Liver (tissue), 9 donors: ENCODE data around the gene ZNF674. TPM values are rescaled to one million over a fixed set of nuclear protein-coding genes. Genes with fewer than 3 reads are reported as not detected.
A peak's percentile ranks its signal among the peaks of the same experiment; 100 is the strongest.

Experiments used
- DNase-seq: peaks from one replicate; pipeline ENCODE4 v3.0.0-alpha.2; 2017; ENCODE audit warnings: low spot score
- H3K27ac ChIP-seq, 2 donors: one replicate each; pipeline ENCODE4 v1.7.0; 2013; ENCODE audit warnings: inconsistent platforms in 2 of 2, low read length in 2 of 2, control low read depth in 1 of 2, low read depth in 1 of 2, mild to moderate bottlenecking in 1 of 2
- H3K27me3 ChIP-seq, 4 donors: one replicate each; pipeline versions ENCODE4 v1.6.1 to v1.7.0; 2013; ENCODE audit warnings: low read length in 3 of 4, inconsistent platforms in 1 of 4, mild to moderate bottlenecking in 1 of 4, moderate library complexity in 1 of 4; ENCODE audit not compliant: control insufficient read depth in 4 of 4, insufficient read depth in 4 of 4
- H3K36me3 ChIP-seq, 4 donors: one replicate each; pipeline versions ENCODE4 v1.6.1 to v1.7.0; 2013; ENCODE audit warnings: low read length in 3 of 4, mild to moderate bottlenecking in 3 of 4, low read depth in 1 of 4, moderate library complexity in 1 of 4; ENCODE audit not compliant: control insufficient read depth in 4 of 4, insufficient read depth in 3 of 4
- H3K4me1 ChIP-seq, 4 donors: one replicate each; pipeline versions ENCODE4 v1.6.1 to v1.7.0; 2013; ENCODE audit warnings: low read length in 3 of 4, mild to moderate bottlenecking in 3 of 4, moderate library complexity in 1 of 4; ENCODE audit not compliant: control insufficient read depth in 4 of 4, insufficient read depth in 4 of 4
- H3K4me3 ChIP-seq, 3 donors: one replicate each; pipeline versions ENCODE4 v1.6.1 to v1.7.0; 2013; ENCODE audit warnings: low read length in 3 of 3, control low read depth in 1 of 3, low read depth in 1 of 3, mild to moderate bottlenecking in 1 of 3
- H3K9ac ChIP-seq, 2 donors: one replicate each; pipeline ENCODE4 v1.7.0; 2013; ENCODE audit warnings: low read length in 2 of 2, mild to moderate bottlenecking in 2 of 2, moderate library complexity in 2 of 2, control low read depth in 1 of 2, low read depth in 1 of 2
- H3K9me3 ChIP-seq, 4 donors: one replicate each; pipeline versions ENCODE4 v1.6.1 to v1.7.0; 2013; ENCODE audit warnings: low read length in 3 of 4; ENCODE audit not compliant: control insufficient read depth in 4 of 4
- EGR1 ChIP-seq, 2 donors: IDR thresholded peaks; 2 replicates each; pipeline ENCODE4 v1.6.1; 2016 to 2018; ENCODE audit warnings: antibody characterized with exemption in 2 of 2, low read depth in 2 of 2
- FOXA1 ChIP-seq: IDR thresholded peaks from 2 replicates; pipeline ENCODE4 v1.6.1; 2016; ENCODE audit warnings: antibody characterized with exemption
- FOXA2 ChIP-seq: IDR thresholded peaks from 2 replicates; pipeline ENCODE4 v1.6.1; 2016; ENCODE audit warnings: antibody characterized with exemption
- GABPA ChIP-seq, 2 donors: IDR thresholded peaks in 1 of 2; conservative IDR thresholded peaks in 1 of 2; 2 replicates each; pipeline ENCODE4 v1.6.1; 2016; ENCODE audit warnings: antibody characterized with exemption in 2 of 2, mild to moderate bottlenecking in 1 of 2, moderate library complexity in 1 of 2
- HNF4A ChIP-seq, 2 donors: conservative IDR thresholded peaks; 2 replicates each; pipeline ENCODE4 v1.6.1; 2016; ENCODE audit warnings: antibody characterized with exemption in 2 of 2, mild to moderate bottlenecking in 2 of 2
- HNF4G ChIP-seq: IDR thresholded peaks from 2 replicates; pipeline ENCODE4 v1.6.1; 2016; ENCODE audit warnings: antibody characterized with exemption
- JUND ChIP-seq, 2 donors: IDR thresholded peaks; 2 replicates each; pipeline ENCODE4 v1.6.1; 2016; ENCODE audit warnings: antibody characterized with exemption in 2 of 2
- NR2F2 ChIP-seq: IDR thresholded peaks from 2 replicates; pipeline ENCODE4 v1.6.1; 2016; ENCODE audit warnings: antibody characterized with exemption
- RAD21 ChIP-seq, 2 donors: IDR thresholded peaks; 2 replicates each; pipeline ENCODE4 v1.6.1; 2016; ENCODE audit warnings: antibody characterized with exemption in 2 of 2, mild to moderate bottlenecking in 2 of 2
- RXRA ChIP-seq, 2 donors: IDR thresholded peaks; 2 replicates each; pipeline ENCODE4 v1.6.1; 2017 to 2018; ENCODE audit warnings: antibody characterized with exemption in 2 of 2, mild to moderate bottlenecking in 1 of 2
- SP1 ChIP-seq: IDR thresholded peaks from 2 replicates; pipeline ENCODE4 v1.6.1; 2018; ENCODE audit warnings: antibody characterized with exemption, mild to moderate bottlenecking
- TAF1 ChIP-seq: conservative IDR thresholded peaks from 2 replicates; pipeline ENCODE4 v1.6.1; 2016; ENCODE audit warnings: antibody characterized with exemption, mild to moderate bottlenecking
- YY1 ChIP-seq: IDR thresholded peaks from 2 replicates; pipeline ENCODE4 v1.6.1; 2016; ENCODE audit warnings: antibody characterized with exemption, mild to moderate bottlenecking
- WGBS: extraction: QIAGEN DNeasy Blood & Tissue Kit; methylation state at CpG from one replicate; pipeline ENCODE4 v1.1.7; 2013; 5-methylcytosine and 5-hydroxymethylcytosine counted together
- polyA plus RNA-seq, 2 donors: library from polyadenylated mRNA; stranded (reverse) in 1 of 2; unstranded in 1 of 2; fragments of 200-250 nt in 1 of 2; fragments of >200 nt in 1 of 2; fragmentation: Nextera tagmentation in 1 of 2; extraction: Ambion mirVana in 1 of 2; gene quantifications; one replicate each; pipeline versions ENCODE4 v1.2.1 to v1.2.3, GENCODE V29; 2013 to 2015
- total RNA-seq, 2 donors: library from RNA; depleted of rRNA; stranded (reverse); fragments of >200 nt; gene quantifications; one replicate each; pipeline ENCODE4 v1.2.3, GENCODE V29; 2014
- TF ChIP-seq, protein P1 (sequence below): IDR thresholded peaks from 2 replicates; pipeline ENCODE4 v1.6.1; 2016; ENCODE audit warnings: antibody characterized with exemption
- TF ChIP-seq, protein P2 (sequence below): fragments of 150-350 bp; IDR thresholded peaks from 2 replicates; pipeline ENCODE4 v1.5.1; 2017; ENCODE audit warnings: improper control_type of control experiment, low read depth, low read length; ENCODE audit not compliant: missing input control
- TF ChIP-seq, protein P3 (sequence below): IDR thresholded peaks from 2 replicates; pipeline ENCODE4 v1.6.1; 2016; ENCODE audit warnings: antibody characterized with exemption
- donor health status: healthy.
- donor health status: healthy.
- donor health status: healthy.
- donor health status: healthy.
- donor health status: healthy.

The ZNF674 gene
- total and polyA plus RNA-seq, 4 donors: 0.84 to 3.6 (median 2.1) TPM

DNA sequence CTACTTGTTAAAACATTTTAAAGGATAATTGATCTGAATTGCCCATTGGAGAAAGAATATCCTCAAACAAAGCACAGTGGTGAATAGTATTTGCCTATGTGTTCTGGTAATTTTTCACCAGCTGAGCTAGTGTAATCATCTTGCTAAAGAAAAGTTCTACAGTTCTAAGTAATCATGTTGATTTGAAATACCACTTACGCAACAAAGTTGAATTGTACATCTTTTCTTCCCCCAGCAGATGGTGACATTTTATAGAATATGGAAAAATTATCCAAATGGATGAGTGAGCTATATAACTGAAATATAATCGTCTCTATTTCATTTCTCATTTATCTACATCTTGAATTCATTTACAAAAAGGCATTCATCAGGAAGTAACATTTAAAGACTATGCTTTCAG lies 9.7 kb upstream of the ZNF674 start:
- no peaks in the 10 kb centered on the region for H3K9me3 ChIP-seq
- H3K27me3 ChIP-seq: no peaks in the 10 kb centered on the region
- TF ChIP-seq RAD21 (IDR thresholded peaks at IDR 0.05): peak; percentile 80
- TF ChIP-seq HNF4A (conservative IDR thresholded peaks at IDR 0.05): no peak
- no peak for TF ChIP-seq NR2F2
- TF ChIP-seq SP1: no peak
- TF ChIP-seq HNF4G: no peak
- no peak for TF ChIP-seq FOXA2
- TF ChIP-seq, protein P1, sequence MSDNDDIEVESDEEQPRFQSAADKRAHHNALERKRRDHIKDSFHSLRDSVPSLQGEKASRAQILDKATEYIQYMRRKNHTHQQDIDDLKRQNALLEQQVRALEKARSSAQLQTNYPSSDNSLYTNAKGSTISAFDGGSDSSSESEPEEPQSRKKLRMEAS: no peak
- TF ChIP-seq, protein P2, sequence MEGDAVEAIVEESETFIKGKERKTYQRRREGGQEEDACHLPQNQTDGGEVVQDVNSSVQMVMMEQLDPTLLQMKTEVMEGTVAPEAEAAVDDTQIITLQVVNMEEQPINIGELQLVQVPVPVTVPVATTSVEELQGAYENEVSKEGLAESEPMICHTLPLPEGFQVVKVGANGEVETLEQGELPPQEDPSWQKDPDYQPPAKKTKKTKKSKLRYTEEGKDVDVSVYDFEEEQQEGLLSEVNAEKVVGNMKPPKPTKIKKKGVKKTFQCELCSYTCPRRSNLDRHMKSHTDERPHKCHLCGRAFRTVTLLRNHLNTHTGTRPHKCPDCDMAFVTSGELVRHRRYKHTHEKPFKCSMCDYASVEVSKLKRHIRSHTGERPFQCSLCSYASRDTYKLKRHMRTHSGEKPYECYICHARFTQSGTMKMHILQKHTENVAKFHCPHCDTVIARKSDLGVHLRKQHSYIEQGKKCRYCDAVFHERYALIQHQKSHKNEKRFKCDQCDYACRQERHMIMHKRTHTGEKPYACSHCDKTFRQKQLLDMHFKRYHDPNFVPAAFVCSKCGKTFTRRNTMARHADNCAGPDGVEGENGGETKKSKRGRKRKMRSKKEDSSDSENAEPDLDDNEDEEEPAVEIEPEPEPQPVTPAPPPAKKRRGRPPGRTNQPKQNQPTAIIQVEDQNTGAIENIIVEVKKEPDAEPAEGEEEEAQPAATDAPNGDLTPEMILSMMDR: peak; percentile 39
- no peak for TF ChIP-seq JUND (IDR thresholded peaks at IDR 0.05)
- TF ChIP-seq FOXA1: no peak
- TF ChIP-seq GABPA (IDR thresholded peaks at IDR 0.05 in 1 of 2, conservative IDR thresholded peaks at IDR 0.05 in 1 of 2): no peak
- no peak for TF ChIP-seq RXRA (IDR thresholded peaks at IDR 0.05)
- H3K4me1 ChIP-seq: peaks cover 0 to 2% (median 0%) of the 10 kb centered on the region in 4 donors
- no peak overlapping the region for H3K9ac ChIP-seq
- H3K27ac ChIP-seq: peak overlapping the region; percentile 20 to 46
- DNase-seq: no peak
- H3K4me3 ChIP-seq: no peak overlapping the region
- no peaks in the 10 kb centered on the region for H3K36me3 ChIP-seq
- WGBS: 12% methylated on average over 2 of the region's 2 CpGs

DNA sequence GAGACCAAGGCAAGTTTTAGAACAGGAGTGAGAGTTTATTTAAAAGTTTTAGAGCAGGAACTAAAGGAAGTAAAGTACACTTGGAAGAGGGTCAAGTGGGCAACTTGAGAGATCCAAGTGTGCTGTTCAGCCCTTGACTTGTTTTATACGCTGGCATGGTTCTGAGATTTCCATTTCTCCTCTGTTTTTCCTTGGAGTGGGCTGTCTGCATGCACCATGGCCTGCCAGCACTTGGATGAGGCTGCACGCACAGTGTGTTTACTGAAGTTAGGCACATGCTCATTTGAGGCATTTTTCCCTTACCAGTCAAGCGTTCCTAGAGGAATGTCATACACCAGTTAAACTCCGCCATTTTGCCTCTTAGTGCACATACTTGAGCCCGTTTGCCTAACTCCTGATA lies 8.7 kb upstream of the ZNF674 start:
- no peak overlapping the region for H3K27ac ChIP-seq
- H3K4me3 ChIP-seq: no peak overlapping the region
- TF ChIP-seq, protein P3, sequence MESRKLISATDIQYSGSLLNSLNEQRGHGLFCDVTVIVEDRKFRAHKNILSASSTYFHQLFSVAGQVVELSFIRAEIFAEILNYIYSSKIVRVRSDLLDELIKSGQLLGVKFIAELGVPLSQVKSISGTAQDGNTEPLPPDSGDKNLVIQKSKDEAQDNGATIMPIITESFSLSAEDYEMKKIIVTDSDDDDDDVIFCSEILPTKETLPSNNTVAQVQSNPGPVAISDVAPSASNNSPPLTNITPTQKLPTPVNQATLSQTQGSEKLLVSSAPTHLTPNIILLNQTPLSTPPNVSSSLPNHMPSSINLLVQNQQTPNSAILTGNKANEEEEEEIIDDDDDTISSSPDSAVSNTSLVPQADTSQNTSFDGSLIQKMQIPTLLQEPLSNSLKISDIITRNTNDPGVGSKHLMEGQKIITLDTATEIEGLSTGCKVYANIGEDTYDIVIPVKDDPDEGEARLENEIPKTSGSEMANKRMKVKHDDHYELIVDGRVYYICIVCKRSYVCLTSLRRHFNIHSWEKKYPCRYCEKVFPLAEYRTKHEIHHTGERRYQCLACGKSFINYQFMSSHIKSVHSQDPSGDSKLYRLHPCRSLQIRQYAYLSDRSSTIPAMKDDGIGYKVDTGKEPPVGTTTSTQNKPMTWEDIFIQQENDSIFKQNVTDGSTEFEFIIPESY: no peak
- TF ChIP-seq EGR1 (IDR thresholded peaks at IDR 0.05; ENCODE audit: low read depth in 2 of 2) (no peak), TAF1 (no peak)
- 97% methylated on average over 5 of the region's 5 CpGs for WGBS
- H3K9ac ChIP-seq: no peak overlapping the region
- no peak for DNase-seq
- peaks cover 0 to 2% (median 0%) of the 10 kb centered on the region in 4 donors for H3K4me1 ChIP-seq
- H3K27me3 ChIP-seq: no peaks in the 10 kb centered on the region
- H3K36me3 ChIP-seq: no peaks in the 10 kb centered on the region
- H3K9me3 ChIP-seq: no peaks in the 10 kb centered on the region

DNA sequence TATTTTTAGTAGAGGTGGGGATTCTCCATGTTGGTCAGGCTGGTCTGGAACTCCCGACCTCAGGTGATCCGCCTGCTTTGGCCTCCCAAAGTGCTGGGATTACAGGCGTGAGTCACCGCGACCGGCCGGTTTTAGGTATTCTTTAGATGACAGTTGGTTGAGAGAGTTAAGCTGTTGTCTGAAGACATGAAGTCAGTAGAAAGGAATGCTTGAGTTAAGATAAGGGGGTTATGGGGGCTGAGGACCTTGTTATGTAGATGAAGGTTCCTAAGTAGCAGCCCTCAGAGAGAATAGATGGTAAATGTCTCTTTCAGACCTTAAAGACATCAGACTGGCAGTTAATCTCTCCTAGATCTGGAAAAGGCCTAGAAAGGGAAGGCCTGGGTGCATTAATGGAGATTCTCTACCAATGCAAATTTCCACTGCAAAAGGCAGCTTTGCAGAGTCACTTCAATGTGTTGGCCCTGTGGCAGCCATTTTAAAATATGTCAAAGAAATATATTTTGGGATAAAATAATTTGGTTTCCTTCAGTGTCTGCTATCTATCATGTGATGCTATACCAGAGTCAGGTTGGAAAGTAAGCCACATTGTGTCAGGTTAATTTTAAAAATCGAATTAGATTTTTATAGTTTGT lies 6.4 kb upstream of the ZNF674 start:
- Histone ChIP-seq H3K4me3 (no peak overlapping the region), H3K36me3 (no peaks in the 10 kb centered on the region), H3K9me3 (no peaks in the 10 kb centered on the region), H3K27ac (no peak overlapping the region), H3K4me1 (peaks cover 1 to 5% (median 3%) of the 10 kb centered on the region in 4 donors), H3K27me3 (no peaks in the 10 kb centered on the region), H3K9ac (no peak overlapping the region)
- no peak for DNase-seq
- no peak for TF ChIP-seq NR2F2
- no peak for TF ChIP-seq RAD21 (IDR thresholded peaks at IDR 0.05)
- TF ChIP-seq HNF4A (conservative IDR thresholded peaks at IDR 0.05): no peak
- TF ChIP-seq YY1: no peak
- TF ChIP-seq GABPA (IDR thresholded peaks at IDR 0.05 in 1 of 2, conservative IDR thresholded peaks at IDR 0.05 in 1 of 2): no peak
- TF ChIP-seq RXRA (IDR thresholded peaks at IDR 0.05): no peak
- no peak for TF ChIP-seq SP1
- TF ChIP-seq, protein P3: no peak
- TF ChIP-seq EGR1 (IDR thresholded peaks at IDR 0.05; ENCODE audit: low read depth in 2 of 2): no peak
- TF ChIP-seq, protein P2: no peak
- TF ChIP-seq, protein P1: no peak
- WGBS: 88% methylated on average over 8 of the region's 8 CpGs
